ENCODE results near the gene EPHA4.

The EPHA4 gene

DNA sequence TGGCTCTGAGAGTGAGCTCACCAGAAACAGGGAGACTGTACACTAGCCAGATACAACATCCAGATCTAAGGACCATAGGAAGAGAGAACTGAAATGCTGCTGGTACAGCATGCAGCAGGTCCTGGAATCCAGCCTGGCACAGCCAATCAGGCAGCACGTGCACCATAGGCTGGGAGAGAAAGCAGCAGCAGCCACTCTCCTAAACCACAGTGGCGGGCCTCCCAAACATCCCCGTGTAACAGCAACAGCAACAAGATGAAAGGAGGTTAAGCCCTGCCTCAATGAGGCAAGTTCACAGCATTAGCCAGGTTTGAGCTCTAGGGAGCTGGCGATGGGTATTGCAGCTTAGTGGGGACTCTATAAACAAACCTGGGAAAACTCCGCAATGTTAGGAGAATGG lies 192.0 kb downstream of the EPHA4 start:
- H3K4me3 ChIP-seq (ENCODE audit: low read depth, low read length): no peak overlapping the region
- CTCF ChIA-PET: no interaction called here
- POLR2A ChIA-PET: no interaction called here
- DNase-seq (ENCODE audit: low read depth, low spot score): no peak
- TF ChIP-seq, protein P1, sequence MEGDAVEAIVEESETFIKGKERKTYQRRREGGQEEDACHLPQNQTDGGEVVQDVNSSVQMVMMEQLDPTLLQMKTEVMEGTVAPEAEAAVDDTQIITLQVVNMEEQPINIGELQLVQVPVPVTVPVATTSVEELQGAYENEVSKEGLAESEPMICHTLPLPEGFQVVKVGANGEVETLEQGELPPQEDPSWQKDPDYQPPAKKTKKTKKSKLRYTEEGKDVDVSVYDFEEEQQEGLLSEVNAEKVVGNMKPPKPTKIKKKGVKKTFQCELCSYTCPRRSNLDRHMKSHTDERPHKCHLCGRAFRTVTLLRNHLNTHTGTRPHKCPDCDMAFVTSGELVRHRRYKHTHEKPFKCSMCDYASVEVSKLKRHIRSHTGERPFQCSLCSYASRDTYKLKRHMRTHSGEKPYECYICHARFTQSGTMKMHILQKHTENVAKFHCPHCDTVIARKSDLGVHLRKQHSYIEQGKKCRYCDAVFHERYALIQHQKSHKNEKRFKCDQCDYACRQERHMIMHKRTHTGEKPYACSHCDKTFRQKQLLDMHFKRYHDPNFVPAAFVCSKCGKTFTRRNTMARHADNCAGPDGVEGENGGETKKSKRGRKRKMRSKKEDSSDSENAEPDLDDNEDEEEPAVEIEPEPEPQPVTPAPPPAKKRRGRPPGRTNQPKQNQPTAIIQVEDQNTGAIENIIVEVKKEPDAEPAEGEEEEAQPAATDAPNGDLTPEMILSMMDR (IDR thresholded peaks at IDR 0.05; ENCODE audit: insufficient read depth, low read length, missing control alignments): no peak

- TF ChIP-seq, protein P1 (IDR thresholded peaks at IDR 0.05; ENCODE audit: insufficient read depth, low read length, missing control alignments): no peak
- DNase-seq (ENCODE audit: low read depth, low spot score): no peak
- H3K4me3 ChIP-seq (ENCODE audit: low read depth, low read length): no peak overlapping the region
- ChIA-PET POLR2A (no interaction called here), CTCF (no interaction called here)
These were observed 194.5 kb downstream of the EPHA4 start for GRCh38 chr2:221377597-221377996.

DNA sequence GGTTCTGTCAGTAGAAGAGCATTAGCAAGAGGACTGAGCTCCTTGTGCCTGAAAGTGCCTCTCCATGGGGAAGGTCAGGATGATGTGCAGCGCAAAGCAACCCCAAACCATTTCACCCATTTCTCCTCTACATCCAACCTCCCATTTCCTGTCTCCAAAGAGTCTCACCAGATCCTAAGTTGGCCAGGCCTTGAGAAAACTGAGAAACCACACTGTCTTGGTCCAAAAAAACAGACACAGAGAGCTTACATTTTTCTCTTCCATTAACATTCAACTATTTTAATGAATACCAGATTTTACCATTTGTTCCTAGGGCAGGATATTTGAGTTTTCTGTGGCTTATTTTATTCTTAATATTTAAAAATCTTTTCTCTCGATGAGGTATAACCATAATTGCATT lies 195.0 kb downstream of the EPHA4 start:
- POLR2A ChIA-PET: no interaction called here
- TF ChIP-seq, protein P1 (IDR thresholded peaks at IDR 0.05; ENCODE audit: insufficient read depth, low read length, missing control alignments): no peak
- DNase-seq (ENCODE audit: low read depth, low spot score): no peak
- CTCF ChIA-PET: no interaction called here
- H3K4me3 ChIP-seq (ENCODE audit: low read depth, low read length): no peak overlapping the region

- H3K4me3 ChIP-seq (ENCODE audit: low read depth, low read length): no peak overlapping the region
- DNase-seq (ENCODE audit: low read depth, low spot score): no peak
- ChIA-PET CTCF (no interaction called here), POLR2A (no interaction called here)
- TF ChIP-seq, protein P1 (IDR thresholded peaks at IDR 0.05; ENCODE audit: insufficient read depth, low read length, missing control alignments): no peak
These were observed 197.9 kb downstream of the EPHA4 start for GRCh38 chr2:221374234-221374633.

DNA sequence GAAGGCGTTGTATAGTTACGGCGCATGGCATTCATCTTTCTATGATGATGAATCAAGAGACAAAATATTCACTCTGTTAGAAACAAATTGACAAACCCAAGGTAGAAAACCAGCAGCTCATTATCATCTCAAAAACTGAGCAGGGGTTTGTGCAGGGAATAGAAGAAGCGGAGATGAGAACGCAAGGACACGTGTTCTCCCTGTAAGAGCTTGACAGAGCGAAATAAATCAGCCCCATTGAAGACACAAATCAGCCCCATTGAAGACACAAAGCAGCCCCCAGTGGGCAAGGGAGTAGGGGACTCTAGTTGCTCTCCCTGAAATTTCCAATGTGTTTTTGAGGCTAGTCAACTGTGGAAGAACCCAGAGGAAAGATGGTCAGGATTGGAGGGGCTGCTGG lies 199.2 kb downstream of the EPHA4 start:
- TF ChIP-seq, protein P1 (IDR thresholded peaks at IDR 0.05; ENCODE audit: insufficient read depth, low read length, missing control alignments): no peak
- ChIA-PET POLR2A (no interaction called here), CTCF (no interaction called here)
- DNase-seq (ENCODE audit: low read depth, low spot score): no peak
- no peak overlapping the region for H3K4me3 ChIP-seq (ENCODE audit: low read depth, low read length)

GRCh38 chr2:221372159-221372884 lies 199.8 kb downstream of the EPHA4 start:
- TF ChIP-seq, protein P1 (IDR thresholded peaks at IDR 0.05; ENCODE audit: insufficient read depth, low read length, missing control alignments): no peak
- POLR2A ChIA-PET: no interaction called here
- H3K4me3 ChIP-seq (ENCODE audit: low read depth, low read length): no peak overlapping the region
- no peak for DNase-seq (ENCODE audit: low read depth, low spot score)
- CTCF ChIA-PET: no interaction called here
